ENCODE results near the gene CD28.
"Not testable (repeated sequence)": the region's sequence is repeated elsewhere in the genome, so short reads cannot be mapped to it uniquely, and the experiment has no call there.

The CD28 gene

DNA sequence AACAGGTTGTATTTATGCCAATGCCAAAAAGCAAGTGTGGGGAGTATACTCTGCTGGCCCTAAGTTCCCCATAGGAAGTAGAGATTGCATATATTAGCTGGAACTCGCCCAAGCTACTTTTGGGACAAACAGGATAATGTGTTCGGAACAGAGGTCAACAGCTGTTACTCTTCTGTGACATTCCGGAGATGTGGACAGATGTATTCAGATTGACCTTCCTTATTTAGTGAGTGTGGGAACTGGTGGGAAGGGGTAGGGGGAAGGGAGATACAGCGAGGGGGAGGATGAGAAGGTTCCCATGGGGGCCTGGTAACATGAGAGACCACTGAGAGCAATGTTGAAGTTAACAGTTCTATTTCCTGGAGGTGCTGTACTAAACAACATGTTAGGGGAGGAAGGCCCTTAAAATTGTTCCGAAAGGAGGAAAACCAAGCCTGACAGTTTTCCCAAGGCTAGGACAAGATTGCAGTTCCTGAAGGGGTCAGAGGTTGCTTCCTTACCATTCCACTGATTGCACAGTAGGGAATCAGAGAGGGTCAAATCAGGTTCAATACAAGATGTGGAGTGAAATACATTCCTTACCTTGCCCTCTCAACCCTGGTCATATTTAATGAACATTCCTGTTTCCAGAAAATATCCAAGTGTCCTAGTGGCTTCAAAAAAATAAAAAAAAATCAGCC, 14.3 kb upstream of the CD28 start:
- H3K9ac ChIP-seq (ENCODE audit: low read length) = no peak overlapping the region
- H3K27me3 ChIP-seq (ENCODE audit: insufficient read depth, low read length, poor library complexity) = no peaks in the 10 kb centered on the region
- no peak overlapping the region for H3K27ac ChIP-seq (ENCODE audit: low read depth, low read length)
- no peak overlapping the region for H3K4ac ChIP-seq (ENCODE audit: low read depth, low read length)
- H2BK15ac ChIP-seq (replicated peaks; ENCODE audit: low read depth) = no peak overlapping the region
- no peak overlapping the region for H3K4me2 ChIP-seq (ENCODE audit: low read length)
- no peaks in the 10 kb centered on the region for H3K79me1 ChIP-seq (ENCODE audit: low read length)
- peak overlapping the region; percentile 41 for H3K18ac ChIP-seq (ENCODE audit: low read length)
- no peaks in the 10 kb centered on the region for H3K79me2 ChIP-seq (ENCODE audit: control insufficient read depth, insufficient read depth, low read length)
- H3K4me1 ChIP-seq (ENCODE audit: control insufficient read depth, low read depth, low read length) = peaks cover 5% of the 10 kb centered on the region
- no peak overlapping the region for H2BK120ac ChIP-seq (ENCODE audit: low read depth, low read length)
- no peak overlapping the region for H3K23ac ChIP-seq (ENCODE audit: low read length)
- H3K56ac ChIP-seq (ENCODE audit: low read length) = no peak overlapping the region
- H2AK5ac ChIP-seq (ENCODE audit: low read length) = no peak overlapping the region
- no peak overlapping the region for H4K8ac ChIP-seq (ENCODE audit: low read depth, low read length)
- H4K5ac ChIP-seq (ENCODE audit: low read length) = no peak overlapping the region
- H3K36me3 ChIP-seq (ENCODE audit: control insufficient read depth, insufficient read depth, low read length) = no peaks in the 10 kb centered on the region
- no CpG with 5 or more reads among the region's 5 CpGs for whole genome bisulfite sequencing (ENCODE audit: extremely low coverage, insufficient coverage, low lambda C conversion rate)
- no peak for DNase-seq
- no peak overlapping the region for H3K4me3 ChIP-seq (ENCODE audit: low read length)
- H2BK5ac ChIP-seq (ENCODE audit: low read length) = no peak overlapping the region

DNA sequence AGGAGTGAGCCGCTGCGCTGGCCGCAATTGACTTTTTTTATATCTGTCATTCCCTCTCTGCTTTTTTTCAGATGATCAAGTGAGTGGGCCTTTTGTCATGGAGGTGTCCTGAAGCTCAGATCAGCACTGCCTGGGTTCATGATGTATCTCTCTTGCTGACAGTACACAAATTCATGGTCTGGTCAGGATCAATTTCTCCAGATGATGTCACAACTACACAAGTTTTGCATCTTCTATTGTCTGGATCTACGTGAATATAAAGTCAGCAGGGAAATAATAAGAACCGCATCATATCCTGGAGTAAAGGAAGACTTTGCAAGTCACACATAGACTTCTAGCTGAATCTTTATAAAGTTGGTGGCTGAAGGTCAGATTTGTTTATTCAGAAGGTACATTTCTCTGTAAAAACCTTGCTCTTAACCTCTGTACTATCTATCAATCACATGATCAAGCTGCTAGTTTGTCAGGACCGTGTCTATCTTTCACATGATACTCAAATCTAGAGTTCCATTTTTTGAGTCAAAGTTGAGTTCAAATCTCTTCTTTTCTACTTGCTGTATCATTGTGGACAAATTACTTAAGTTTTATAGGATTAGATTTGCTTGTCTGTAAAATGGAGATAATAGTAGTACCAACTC, 13.1 kb upstream of the CD28 start:
- no peak overlapping the region for H3K27ac ChIP-seq (ENCODE audit: low read depth, low read length)
- no peaks in the 10 kb centered on the region for H3K36me3 ChIP-seq (ENCODE audit: control insufficient read depth, insufficient read depth, low read length)
- H3K18ac ChIP-seq (ENCODE audit: low read length) = no peak overlapping the region

DNA sequence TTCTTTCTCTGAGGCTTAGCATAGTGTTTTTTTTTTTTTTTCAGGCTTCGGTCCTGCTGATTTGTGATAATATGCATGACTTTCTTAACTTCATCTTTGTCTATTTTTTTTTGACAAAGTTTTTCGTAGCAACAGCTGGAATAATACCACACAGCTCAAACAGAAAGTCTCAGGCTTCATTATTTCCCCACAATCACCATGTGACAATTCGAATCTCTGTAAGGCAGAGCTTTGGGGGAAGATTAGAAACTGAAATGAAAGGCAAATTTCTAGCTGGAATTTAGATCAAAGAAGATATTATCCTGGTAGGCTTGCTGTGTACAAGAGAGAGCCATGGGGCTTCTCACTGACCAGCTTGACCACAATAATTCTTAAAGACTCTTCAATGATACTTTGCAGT, 12.2 kb upstream of the CD28 start:
- no peak overlapping the region for H3K4me3 ChIP-seq (ENCODE audit: low read length)
- H3K79me2 ChIP-seq (ENCODE audit: control insufficient read depth, insufficient read depth, low read length) = no peaks in the 10 kb centered on the region
- H2BK15ac ChIP-seq (replicated peaks; ENCODE audit: low read depth) = no peak overlapping the region
- H3K27ac ChIP-seq (ENCODE audit: low read depth, low read length) = no peak overlapping the region
- H3K23ac ChIP-seq (ENCODE audit: low read length) = no peak overlapping the region
- H3K4me1 ChIP-seq (ENCODE audit: control insufficient read depth, low read depth, low read length) = no peaks in the 10 kb centered on the region
- no peaks in the 10 kb centered on the region for H3K79me1 ChIP-seq (ENCODE audit: low read length)
- DNase-seq = no peak
- no peak overlapping the region for H4K5ac ChIP-seq (ENCODE audit: low read length)
- no peak overlapping the region for H3K18ac ChIP-seq (ENCODE audit: low read length)
- no peak overlapping the region for H2AK5ac ChIP-seq (ENCODE audit: low read length)
- H2BK5ac ChIP-seq (ENCODE audit: low read length) = no peak overlapping the region
- H4K8ac ChIP-seq (ENCODE audit: low read depth, low read length) = no peak overlapping the region
- H3K27me3 ChIP-seq (ENCODE audit: insufficient read depth, low read length, poor library complexity) = no peaks in the 10 kb centered on the region
- no CpG with 5 or more reads among the region's 3 CpGs for WGBS (ENCODE audit: extremely low coverage, insufficient coverage, low lambda C conversion rate)
- H3K9ac ChIP-seq (ENCODE audit: low read length) = no peak overlapping the region
- H3K4me2 ChIP-seq (ENCODE audit: low read length) = no peak overlapping the region
- no peak overlapping the region for H2BK120ac ChIP-seq (ENCODE audit: low read depth, low read length)
- H3K56ac ChIP-seq (ENCODE audit: low read length) = no peak overlapping the region
- H3K36me3 ChIP-seq (ENCODE audit: control insufficient read depth, insufficient read depth, low read length) = no peaks in the 10 kb centered on the region
- H3K4ac ChIP-seq (ENCODE audit: low read depth, low read length) = no peak overlapping the region

More for the DNA sequence above, 13.1 kb upstream of the CD28 start:
- Histone ChIP-seq H3K23ac (ENCODE audit: low read length) (no peak overlapping the region), H3K4me1 (ENCODE audit: control insufficient read depth, low read depth, low read length) (peaks cover 5% of the 10 kb centered on the region), H3K27me3 (ENCODE audit: insufficient read depth, low read length, poor library complexity) (no peaks in the 10 kb centered on the region), H2BK15ac (replicated peaks; ENCODE audit: low read depth) (no peak overlapping the region), H3K4ac (ENCODE audit: low read depth, low read length) (no peak overlapping the region), H4K8ac (ENCODE audit: low read depth, low read length) (no peak overlapping the region), H3K4me2 (ENCODE audit: low read length) (no peak overlapping the region), H4K5ac (ENCODE audit: low read length) (no peak overlapping the region), H2BK5ac (ENCODE audit: low read length) (no peak overlapping the region), H3K4me3 (ENCODE audit: low read length) (no peak overlapping the region), H3K56ac (ENCODE audit: low read length) (no peak overlapping the region), H3K9ac (ENCODE audit: low read length) (no peak overlapping the region), H2BK120ac (ENCODE audit: low read depth, low read length) (no peak overlapping the region), H2AK5ac (ENCODE audit: low read length) (no peak overlapping the region), H3K79me2 (ENCODE audit: control insufficient read depth, insufficient read depth, low read length) (no peaks in the 10 kb centered on the region), H3K79me1 (ENCODE audit: low read length) (no peaks in the 10 kb centered on the region)
- no peak for DNase-seq
- WGBS (ENCODE audit: extremely low coverage, insufficient coverage, low lambda C conversion rate) = no CpG with 5 or more reads among the region's 6 CpGs

DNA sequence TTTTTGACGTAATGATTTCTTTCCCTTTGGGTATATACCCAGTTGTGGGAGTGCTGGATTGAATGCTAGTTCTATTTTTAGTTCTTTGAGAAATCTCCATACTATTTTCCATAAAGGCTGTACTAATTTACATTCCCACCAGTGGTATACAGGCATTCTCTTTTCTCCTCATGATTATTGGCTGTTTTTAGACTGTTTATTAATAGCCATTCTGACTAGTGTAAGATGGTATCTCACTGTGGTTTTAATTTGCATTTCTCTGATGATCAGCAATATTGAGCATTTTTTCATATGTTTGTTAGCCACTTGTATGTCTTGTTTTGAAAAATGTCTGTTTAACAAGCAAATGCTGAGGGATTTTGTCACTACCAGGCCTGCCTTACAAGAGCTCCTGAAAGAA, 9.2 kb upstream of the CD28 start:
- H3K79me1 ChIP-seq (ENCODE audit: low read length) = no peaks in the 10 kb centered on the region
- no peak overlapping the region for H2BK120ac ChIP-seq (ENCODE audit: low read depth, low read length)
- H3K4ac ChIP-seq (ENCODE audit: low read depth, low read length) = no peak overlapping the region
- H3K36me3 ChIP-seq (ENCODE audit: control insufficient read depth, insufficient read depth, low read length) = no peaks in the 10 kb centered on the region
- no peak overlapping the region for H2AK5ac ChIP-seq (ENCODE audit: low read length)
- DNase-seq = no peak
- no peaks in the 10 kb centered on the region for H3K27me3 ChIP-seq (ENCODE audit: insufficient read depth, low read length, poor library complexity)
- H2BK15ac ChIP-seq (replicated peaks; ENCODE audit: low read depth) = no peak overlapping the region
- no peak overlapping the region for H3K56ac ChIP-seq (ENCODE audit: low read length)
- H3K18ac ChIP-seq (ENCODE audit: low read length) = no peak overlapping the region
- WGBS (ENCODE audit: extremely low coverage, insufficient coverage, low lambda C conversion rate) = no CpG with 5 or more reads among the region's 1 CpG
- H3K27ac ChIP-seq (ENCODE audit: low read depth, low read length) = no peak overlapping the region
- no peak overlapping the region for H2BK5ac ChIP-seq (ENCODE audit: low read length)
- H3K4me2 ChIP-seq (ENCODE audit: low read length) = no peak overlapping the region
- no peak overlapping the region for H4K5ac ChIP-seq (ENCODE audit: low read length)
- no peak overlapping the region for H4K8ac ChIP-seq (ENCODE audit: low read depth, low read length)
- H3K23ac ChIP-seq (ENCODE audit: low read length) = no peak overlapping the region
- H3K4me3 ChIP-seq (ENCODE audit: low read length) = no peak overlapping the region
- no peak overlapping the region for H3K9ac ChIP-seq (ENCODE audit: low read length)
- no peaks in the 10 kb centered on the region for H3K79me2 ChIP-seq (ENCODE audit: control insufficient read depth, insufficient read depth, low read length)
- no peaks in the 10 kb centered on the region for H3K4me1 ChIP-seq (ENCODE audit: control insufficient read depth, low read depth, low read length)

GRCh38 chr2:203697763-203698162, 8.7 kb upstream of the CD28 start:
- H3K18ac ChIP-seq (ENCODE audit: low read length); H3K79me2 ChIP-seq (ENCODE audit: control insufficient read depth, insufficient read depth, low read length); H2BK120ac ChIP-seq (ENCODE audit: low read depth, low read length); H2AK5ac ChIP-seq (ENCODE audit: low read length); H4K8ac ChIP-seq (ENCODE audit: low read depth, low read length); H3K4me2 ChIP-seq (ENCODE audit: low read length); H2BK5ac ChIP-seq (ENCODE audit: low read length); H3K27me3 ChIP-seq (ENCODE audit: insufficient read depth, low read length, poor library complexity); H3K56ac ChIP-seq (ENCODE audit: low read length); H3K23ac ChIP-seq (ENCODE audit: low read length); H3K9ac ChIP-seq (ENCODE audit: low read length); H2BK15ac ChIP-seq (replicated peaks; ENCODE audit: low read depth); DNase-seq; H3K79me1 ChIP-seq (ENCODE audit: low read length); H3K4ac ChIP-seq (ENCODE audit: low read depth, low read length); H3K27ac ChIP-seq (ENCODE audit: low read depth, low read length); H3K4me1 ChIP-seq (ENCODE audit: control insufficient read depth, low read depth, low read length); H3K36me3 ChIP-seq (ENCODE audit: control insufficient read depth, insufficient read depth, low read length); H4K5ac ChIP-seq (ENCODE audit: low read length); H3K4me3 ChIP-seq (ENCODE audit: low read length): not testable (repeated sequence)
- WGBS (ENCODE audit: extremely low coverage, insufficient coverage, low lambda C conversion rate) = no CpG with 5 or more reads among the region's 2 CpGs

- H2BK120ac ChIP-seq (ENCODE audit: low read depth, low read length); H2BK5ac ChIP-seq (ENCODE audit: low read length); H3K36me3 ChIP-seq (ENCODE audit: control insufficient read depth, insufficient read depth, low read length); H3K4me3 ChIP-seq (ENCODE audit: low read length); H3K4ac ChIP-seq (ENCODE audit: low read depth, low read length); H3K23ac ChIP-seq (ENCODE audit: low read length); H3K27ac ChIP-seq (ENCODE audit: low read depth, low read length); H4K5ac ChIP-seq (ENCODE audit: low read length); H3K9ac ChIP-seq (ENCODE audit: low read length); H3K18ac ChIP-seq (ENCODE audit: low read length); H2AK5ac ChIP-seq (ENCODE audit: low read length); H3K4me1 ChIP-seq (ENCODE audit: control insufficient read depth, low read depth, low read length); H3K56ac ChIP-seq (ENCODE audit: low read length); H3K4me2 ChIP-seq (ENCODE audit: low read length); H2BK15ac ChIP-seq (replicated peaks; ENCODE audit: low read depth); H3K27me3 ChIP-seq (ENCODE audit: insufficient read depth, low read length, poor library complexity); H4K8ac ChIP-seq (ENCODE audit: low read depth, low read length); DNase-seq; H3K79me2 ChIP-seq (ENCODE audit: control insufficient read depth, insufficient read depth, low read length); H3K79me1 ChIP-seq (ENCODE audit: low read length): not testable (repeated sequence)
- WGBS (ENCODE audit: extremely low coverage, insufficient coverage, low lambda C conversion rate) = no CpG with 5 or more reads among the region's 5 CpGs
Measured at GRCh38 chr2:203698410-203698809, 8.0 kb upstream of the CD28 start.

Measured in mesendoderm (in vitro differentiated cells).